Right lobe of liver (tissue), 4 donors: Measurements from ENCODE around the gene SORL1.

Source experiments
- CTCF ChIP-seq, 4 donors: fragments of 200-600 bp in 3 of 4; fragments of 450-650 bp in 1 of 4; IDR thresholded peaks; one replicate each; pipeline versions ENCODE4 v1.5.1 to v1.8.0; 2016 to 2022; ENCODE audit warnings: antibody characterized with exemption in 4 of 4, mild to moderate bottlenecking in 2 of 4
- POLR2A ChIP-seq: fragments of 450-650 bp; IDR thresholded peaks from one replicate; pipeline ENCODE4 v1.6.1; 2017; ENCODE audit warnings: antibody characterized with exemption, mild to moderate bottlenecking
- donor health status: DM: no; HTN: no; CAD: no.
- donor health status: DM: no; HTN: no; CAD: no.
- donor health status: DM: no; HTN: yes; CAD: no.

- no peak for TF ChIP-seq CTCF (IDR thresholded peaks at IDR 0.05)
- no peak for TF ChIP-seq POLR2A
These were observed 109.1 kb downstream of the SORL1 start for GRCh38 chr11:121561240-121561639.
